ENCODE measurements around the gene ABCA1.

DNA sequence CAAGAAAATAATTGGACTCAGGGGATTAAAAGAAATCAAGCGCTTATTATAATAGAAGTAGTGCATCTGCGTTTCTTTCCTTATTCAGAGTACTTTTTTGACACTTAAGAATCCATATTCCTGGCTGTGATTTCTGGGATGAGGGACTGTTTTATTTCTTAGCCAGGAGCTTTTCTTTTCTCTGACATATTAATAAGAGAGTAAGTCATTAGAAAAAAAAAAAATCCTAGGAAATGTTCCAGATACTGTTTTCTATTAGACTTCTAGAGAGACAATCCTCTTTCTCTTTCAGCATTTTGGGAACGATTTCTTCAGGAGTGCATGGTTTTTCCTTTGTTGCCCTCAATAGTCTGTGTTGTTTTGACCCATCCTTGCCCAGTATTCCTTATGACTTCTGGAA lies 8.3 kb upstream of the ABCA1 start:
- TF ChIP-seq, protein P1, sequence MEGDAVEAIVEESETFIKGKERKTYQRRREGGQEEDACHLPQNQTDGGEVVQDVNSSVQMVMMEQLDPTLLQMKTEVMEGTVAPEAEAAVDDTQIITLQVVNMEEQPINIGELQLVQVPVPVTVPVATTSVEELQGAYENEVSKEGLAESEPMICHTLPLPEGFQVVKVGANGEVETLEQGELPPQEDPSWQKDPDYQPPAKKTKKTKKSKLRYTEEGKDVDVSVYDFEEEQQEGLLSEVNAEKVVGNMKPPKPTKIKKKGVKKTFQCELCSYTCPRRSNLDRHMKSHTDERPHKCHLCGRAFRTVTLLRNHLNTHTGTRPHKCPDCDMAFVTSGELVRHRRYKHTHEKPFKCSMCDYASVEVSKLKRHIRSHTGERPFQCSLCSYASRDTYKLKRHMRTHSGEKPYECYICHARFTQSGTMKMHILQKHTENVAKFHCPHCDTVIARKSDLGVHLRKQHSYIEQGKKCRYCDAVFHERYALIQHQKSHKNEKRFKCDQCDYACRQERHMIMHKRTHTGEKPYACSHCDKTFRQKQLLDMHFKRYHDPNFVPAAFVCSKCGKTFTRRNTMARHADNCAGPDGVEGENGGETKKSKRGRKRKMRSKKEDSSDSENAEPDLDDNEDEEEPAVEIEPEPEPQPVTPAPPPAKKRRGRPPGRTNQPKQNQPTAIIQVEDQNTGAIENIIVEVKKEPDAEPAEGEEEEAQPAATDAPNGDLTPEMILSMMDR (conservative IDR thresholded peaks at IDR 0.05 in 1 of 2, IDR thresholded peaks at IDR 0.05 in 1 of 2; ENCODE audit: low read depth in 1 of 2, low read length in 2 of 2) = no peak
- no peak for TF ChIP-seq EZH2 (IDR thresholded peaks at IDR 0.05; ENCODE audit: low read length, missing control alignments)

Data from fibroblast of lung (primary cell).